ENCODE data around the gene LYRM4.

DNA sequence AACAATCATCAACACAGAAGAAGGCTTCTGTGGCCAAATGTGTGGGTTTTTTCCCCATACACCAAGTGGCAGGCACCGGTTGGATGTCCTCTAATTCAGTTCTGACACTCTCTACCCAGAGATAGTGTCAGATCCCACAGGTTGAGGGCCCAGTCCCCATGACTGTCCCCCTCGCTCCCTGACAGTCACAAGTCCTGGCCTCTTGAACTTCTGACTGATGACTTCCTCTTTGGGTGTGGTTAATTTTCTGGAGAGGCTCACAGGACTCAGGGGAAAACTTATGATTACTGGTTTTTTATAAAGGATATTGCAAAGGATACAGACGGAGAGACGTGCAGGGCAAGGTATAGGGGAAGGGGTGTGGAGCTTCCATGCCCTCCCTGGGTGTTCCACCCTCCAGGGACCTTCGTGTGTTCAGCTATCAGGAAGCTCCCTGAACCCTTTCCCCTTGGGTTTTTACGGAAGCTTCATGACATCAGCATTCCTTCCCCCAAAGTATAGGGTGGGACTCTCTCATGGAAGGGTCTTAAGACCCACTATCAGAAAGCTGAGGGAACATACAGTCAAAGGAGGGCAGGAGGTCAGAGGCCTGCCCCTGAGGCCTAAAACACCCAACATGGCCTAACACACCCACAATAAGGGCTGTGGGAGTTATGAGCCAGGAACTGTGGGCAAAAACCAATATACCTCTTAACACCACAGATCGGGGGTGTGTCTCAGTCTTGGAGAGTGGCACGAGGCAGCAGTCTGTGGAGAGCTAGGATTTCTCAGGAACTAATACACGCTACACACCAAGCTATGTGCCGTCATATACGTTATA lies 33.9 kb upstream of the LYRM4 start:
- TF ChIP-seq SMC3 (conservative IDR thresholded peaks at IDR 0.05; ENCODE audit: poor library complexity) = no peak
- TF ChIP-seq, protein P1, sequence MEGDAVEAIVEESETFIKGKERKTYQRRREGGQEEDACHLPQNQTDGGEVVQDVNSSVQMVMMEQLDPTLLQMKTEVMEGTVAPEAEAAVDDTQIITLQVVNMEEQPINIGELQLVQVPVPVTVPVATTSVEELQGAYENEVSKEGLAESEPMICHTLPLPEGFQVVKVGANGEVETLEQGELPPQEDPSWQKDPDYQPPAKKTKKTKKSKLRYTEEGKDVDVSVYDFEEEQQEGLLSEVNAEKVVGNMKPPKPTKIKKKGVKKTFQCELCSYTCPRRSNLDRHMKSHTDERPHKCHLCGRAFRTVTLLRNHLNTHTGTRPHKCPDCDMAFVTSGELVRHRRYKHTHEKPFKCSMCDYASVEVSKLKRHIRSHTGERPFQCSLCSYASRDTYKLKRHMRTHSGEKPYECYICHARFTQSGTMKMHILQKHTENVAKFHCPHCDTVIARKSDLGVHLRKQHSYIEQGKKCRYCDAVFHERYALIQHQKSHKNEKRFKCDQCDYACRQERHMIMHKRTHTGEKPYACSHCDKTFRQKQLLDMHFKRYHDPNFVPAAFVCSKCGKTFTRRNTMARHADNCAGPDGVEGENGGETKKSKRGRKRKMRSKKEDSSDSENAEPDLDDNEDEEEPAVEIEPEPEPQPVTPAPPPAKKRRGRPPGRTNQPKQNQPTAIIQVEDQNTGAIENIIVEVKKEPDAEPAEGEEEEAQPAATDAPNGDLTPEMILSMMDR (IDR thresholded peaks at IDR 0.05; ENCODE audit: poor library complexity, severe bottlenecking) = no peak

Data from neural cell (in vitro differentiated cells).